ENCODE data around the gene SUMF2. TPM values are rescaled to one million over a fixed set of nuclear protein-coding genes. Genes with fewer than 3 reads are reported as not detected.
"Not testable (repeated sequence)": the region's sequence is repeated elsewhere in the genome, so short reads cannot be mapped to it uniquely, and the experiment has no call there.

Gene SUMF2
- total RNA-seq, 1 experiment from 2014 or later: 89.2 TPM

DNA sequence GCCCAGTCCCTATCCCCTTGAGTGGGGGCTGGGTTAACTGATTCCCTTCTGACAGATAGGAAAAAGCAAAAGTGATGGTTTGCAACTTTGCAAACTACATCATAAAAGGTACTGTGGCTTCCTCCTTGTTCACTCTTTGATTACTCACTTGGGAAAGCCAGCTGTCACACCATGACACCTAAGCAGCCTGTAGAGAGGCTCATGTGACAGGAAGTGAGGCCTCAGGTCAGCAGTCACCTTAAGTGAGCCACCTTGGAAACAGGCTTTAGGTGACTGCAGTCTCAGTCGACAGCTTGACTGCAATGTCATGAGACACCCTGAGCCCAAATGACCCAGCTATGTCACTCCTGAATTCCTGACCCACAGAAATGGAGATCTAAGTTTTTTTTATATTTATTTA, 46.5 kb downstream of the SUMF2 start:
- Mint-ChIP-seq H3K9me3 (peaks cover 64 to 80% of the 10 kb centered on the region in 2 experiments), H3K4me3 (no peak overlapping the region), H3K27me3 (ENCODE audit: low read depth) (no peaks in the 10 kb centered on the region; the same call in 1 of the 2 replicates), H3K36me3 (ENCODE audit: insufficient read depth in 1 of 3, low read depth in 3 of 3) (peaks cover 0 to 7% (median 5%) of the 10 kb centered on the region in 3 experiments; a peak in 3 of 7 replicates), H3K27ac (no peak overlapping the region), H3K4me1 (peaks cover 3 to 6% of the 10 kb centered on the region in 2 experiments; a peak in 3 of 4 replicates)
- H2BK5ac ChIP-seq (ENCODE audit: insufficient read length, low read length): no peak overlapping the region
- no peaks in the 10 kb centered on the region for H3K4me1 ChIP-seq (ENCODE audit: insufficient read depth, low read length)
- H4K91ac ChIP-seq (ENCODE audit: insufficient read length, low read depth, low read length): no peak overlapping the region
- no peak overlapping the region for H3K18ac ChIP-seq (ENCODE audit: insufficient read length, low read depth, low read length)
- no peak overlapping the region for H3K56ac ChIP-seq (ENCODE audit: insufficient read length, low read depth, low read length)
- H4K8ac ChIP-seq (replicated peaks; ENCODE audit: insufficient read length, low read depth, low read length): no peak overlapping the region
- H3K27me3 ChIP-seq (ENCODE audit: insufficient read depth, low read length): no peaks in the 10 kb centered on the region
- H3K4me2 ChIP-seq (ENCODE audit: insufficient read depth, insufficient read length, low read length): no peak overlapping the region
- no peak for DNase-seq
- H3K27ac ChIP-seq (ENCODE audit: insufficient read length, low read depth, low read length): no peak overlapping the region
- no peak overlapping the region for H3K23ac ChIP-seq (ENCODE audit: insufficient read length, low read depth, low read length)
- TF ChIP-seq, protein P1, sequence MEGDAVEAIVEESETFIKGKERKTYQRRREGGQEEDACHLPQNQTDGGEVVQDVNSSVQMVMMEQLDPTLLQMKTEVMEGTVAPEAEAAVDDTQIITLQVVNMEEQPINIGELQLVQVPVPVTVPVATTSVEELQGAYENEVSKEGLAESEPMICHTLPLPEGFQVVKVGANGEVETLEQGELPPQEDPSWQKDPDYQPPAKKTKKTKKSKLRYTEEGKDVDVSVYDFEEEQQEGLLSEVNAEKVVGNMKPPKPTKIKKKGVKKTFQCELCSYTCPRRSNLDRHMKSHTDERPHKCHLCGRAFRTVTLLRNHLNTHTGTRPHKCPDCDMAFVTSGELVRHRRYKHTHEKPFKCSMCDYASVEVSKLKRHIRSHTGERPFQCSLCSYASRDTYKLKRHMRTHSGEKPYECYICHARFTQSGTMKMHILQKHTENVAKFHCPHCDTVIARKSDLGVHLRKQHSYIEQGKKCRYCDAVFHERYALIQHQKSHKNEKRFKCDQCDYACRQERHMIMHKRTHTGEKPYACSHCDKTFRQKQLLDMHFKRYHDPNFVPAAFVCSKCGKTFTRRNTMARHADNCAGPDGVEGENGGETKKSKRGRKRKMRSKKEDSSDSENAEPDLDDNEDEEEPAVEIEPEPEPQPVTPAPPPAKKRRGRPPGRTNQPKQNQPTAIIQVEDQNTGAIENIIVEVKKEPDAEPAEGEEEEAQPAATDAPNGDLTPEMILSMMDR (conservative IDR thresholded peaks at IDR 0.05): no peak
- H3K79me2 ChIP-seq (ENCODE audit: insufficient read depth, low read length): no peaks in the 10 kb centered on the region
- H4K20me1 ChIP-seq (ENCODE audit: control insufficient read depth, insufficient read depth, insufficient read length): no peaks in the 10 kb centered on the region
- no peak overlapping the region for H3K14ac ChIP-seq (ENCODE audit: insufficient read depth, low read length)
- no peak overlapping the region for H3K9ac ChIP-seq (ENCODE audit: extremely low read depth, insufficient read length, low read length)
- no peak overlapping the region for H2AFZ ChIP-seq (ENCODE audit: low read length)
- no peaks in the 10 kb centered on the region for H3K79me1 ChIP-seq (ENCODE audit: insufficient read depth, low read depth, low read length, poor library complexity, severe bottlenecking)
- H2BK120ac ChIP-seq (ENCODE audit: low read depth, low read length, poor library complexity, severe bottlenecking): no peak overlapping the region
- H3T11ph ChIP-seq (ENCODE audit: low read length): no peak overlapping the region
- no peak overlapping the region for H2BK20ac ChIP-seq (ENCODE audit: low read depth, low read length, poor library complexity, severe bottlenecking)
- no CpG with 5 or more reads among the region's 1 CpG for WGBS (ENCODE audit: extremely low coverage, insufficient read length, low lambda C conversion rate)
- H3K4ac ChIP-seq (ENCODE audit: low read depth, low read length): no peak overlapping the region
- no peak overlapping the region for H2BK15ac ChIP-seq (ENCODE audit: low read depth, low read length)
- no peaks in the 10 kb centered on the region for H3K23me2 ChIP-seq (ENCODE audit: insufficient read length, low read depth, low read length, poor library complexity, severe bottlenecking)
- H2AK5ac ChIP-seq (ENCODE audit: insufficient read length, low read length): no peak overlapping the region
- no peak overlapping the region for H2BK12ac ChIP-seq (ENCODE audit: insufficient read length, low read depth, low read length)
- peaks cover 19% of the 10 kb centered on the region for H3K9me3 ChIP-seq (ENCODE audit: control insufficient read depth, low read depth, low read length)
- H4K5ac ChIP-seq (ENCODE audit: insufficient read length, low read depth, low read length): no peak overlapping the region

DNA sequence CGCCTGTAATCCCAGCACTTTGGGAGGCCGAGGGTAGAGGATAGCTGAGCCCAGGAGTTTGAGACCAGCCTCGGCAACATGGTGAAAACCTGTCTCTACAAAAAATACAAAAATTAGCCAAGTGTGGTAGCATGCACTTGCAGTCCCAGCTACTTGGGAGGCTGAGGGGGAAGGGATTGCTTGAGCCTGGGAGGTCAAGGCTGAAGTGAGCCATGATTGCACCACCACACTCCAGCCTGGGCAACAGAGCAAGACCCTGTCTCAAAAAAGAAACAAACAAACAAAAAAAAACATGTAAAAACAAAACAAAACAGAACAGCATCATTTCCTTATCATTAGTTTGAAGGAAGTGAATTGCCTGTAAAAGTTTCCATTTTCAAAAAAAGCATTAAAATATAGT, 48.2 kb downstream of the SUMF2 start:
- not testable (repeated sequence) for H4K20me1 ChIP-seq (ENCODE audit: control insufficient read depth, insufficient read depth, insufficient read length); H3K4me1 Mint-ChIP-seq

More for the DNA sequence above, 48.2 kb downstream of the SUMF2 start:
- H2BK20ac ChIP-seq (ENCODE audit: low read depth, low read length, poor library complexity, severe bottlenecking); H2AK5ac ChIP-seq (ENCODE audit: insufficient read length, low read length); H3K27ac ChIP-seq (ENCODE audit: insufficient read length, low read depth, low read length); H3K4ac ChIP-seq (ENCODE audit: low read depth, low read length); H2BK15ac ChIP-seq (ENCODE audit: low read depth, low read length); H3K79me1 ChIP-seq (ENCODE audit: insufficient read depth, low read depth, low read length, poor library complexity, severe bottlenecking); H2BK12ac ChIP-seq (ENCODE audit: insufficient read length, low read depth, low read length); H2BK120ac ChIP-seq (ENCODE audit: low read depth, low read length, poor library complexity, severe bottlenecking); H4K8ac ChIP-seq (replicated peaks; ENCODE audit: insufficient read length, low read depth, low read length); H3T11ph ChIP-seq (ENCODE audit: low read length); H3K79me2 ChIP-seq (ENCODE audit: insufficient read depth, low read length); H3K4me3 Mint-ChIP-seq; DNase-seq; H3K18ac ChIP-seq (ENCODE audit: insufficient read length, low read depth, low read length); H3K4me1 ChIP-seq (ENCODE audit: insufficient read depth, low read length); H3K27me3 Mint-ChIP-seq (ENCODE audit: low read depth); H3K4me2 ChIP-seq (ENCODE audit: insufficient read depth, insufficient read length, low read length); H2AFZ ChIP-seq (ENCODE audit: low read length); H2BK5ac ChIP-seq (ENCODE audit: insufficient read length, low read length); H3K36me3 Mint-ChIP-seq (ENCODE audit: insufficient read depth in 1 of 3, low read depth in 3 of 3); H4K91ac ChIP-seq (ENCODE audit: insufficient read length, low read depth, low read length); H3K27me3 ChIP-seq (ENCODE audit: insufficient read depth, low read length); H3K9ac ChIP-seq (ENCODE audit: extremely low read depth, insufficient read length, low read length); H3K23me2 ChIP-seq (ENCODE audit: insufficient read length, low read depth, low read length, poor library complexity, severe bottlenecking); H3K27ac Mint-ChIP-seq; H3K14ac ChIP-seq (ENCODE audit: insufficient read depth, low read length); H4K5ac ChIP-seq (ENCODE audit: insufficient read length, low read depth, low read length); H3K23ac ChIP-seq (ENCODE audit: insufficient read length, low read depth, low read length); H3K56ac ChIP-seq (ENCODE audit: insufficient read length, low read depth, low read length): not testable (repeated sequence)
- H3K9me3 Mint-ChIP-seq: peaks cover 67 to 80% of the 10 kb centered on the region in 2 experiments
- H3K9me3 ChIP-seq (ENCODE audit: control insufficient read depth, low read depth, low read length): peaks cover 33% of the 10 kb centered on the region
- WGBS (ENCODE audit: extremely low coverage, insufficient read length, low lambda C conversion rate): no CpG with 5 or more reads among the region's 3 CpGs

Measured in H9 (cell line).